Hepatic stellate cell (primary cell): ENCODE results near the gene PAGE1.
"Not testable (repeated sequence)": the region's sequence is repeated elsewhere in the genome, so short reads cannot be mapped to it uniquely, and the experiment has no call there.

ENCODE experiments used
- DNase-seq: peaks from one replicate; pipeline ENCODE4 v3.0.0; 2011; ENCODE audit warnings: low spot score

PAGE1 gene, protein sequence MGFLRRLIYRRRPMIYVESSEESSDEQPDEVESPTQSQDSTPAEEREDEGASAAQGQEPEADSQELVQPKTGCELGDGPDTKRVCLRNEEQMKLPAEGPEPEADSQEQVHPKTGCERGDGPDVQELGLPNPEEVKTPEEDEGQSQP

DNA sequence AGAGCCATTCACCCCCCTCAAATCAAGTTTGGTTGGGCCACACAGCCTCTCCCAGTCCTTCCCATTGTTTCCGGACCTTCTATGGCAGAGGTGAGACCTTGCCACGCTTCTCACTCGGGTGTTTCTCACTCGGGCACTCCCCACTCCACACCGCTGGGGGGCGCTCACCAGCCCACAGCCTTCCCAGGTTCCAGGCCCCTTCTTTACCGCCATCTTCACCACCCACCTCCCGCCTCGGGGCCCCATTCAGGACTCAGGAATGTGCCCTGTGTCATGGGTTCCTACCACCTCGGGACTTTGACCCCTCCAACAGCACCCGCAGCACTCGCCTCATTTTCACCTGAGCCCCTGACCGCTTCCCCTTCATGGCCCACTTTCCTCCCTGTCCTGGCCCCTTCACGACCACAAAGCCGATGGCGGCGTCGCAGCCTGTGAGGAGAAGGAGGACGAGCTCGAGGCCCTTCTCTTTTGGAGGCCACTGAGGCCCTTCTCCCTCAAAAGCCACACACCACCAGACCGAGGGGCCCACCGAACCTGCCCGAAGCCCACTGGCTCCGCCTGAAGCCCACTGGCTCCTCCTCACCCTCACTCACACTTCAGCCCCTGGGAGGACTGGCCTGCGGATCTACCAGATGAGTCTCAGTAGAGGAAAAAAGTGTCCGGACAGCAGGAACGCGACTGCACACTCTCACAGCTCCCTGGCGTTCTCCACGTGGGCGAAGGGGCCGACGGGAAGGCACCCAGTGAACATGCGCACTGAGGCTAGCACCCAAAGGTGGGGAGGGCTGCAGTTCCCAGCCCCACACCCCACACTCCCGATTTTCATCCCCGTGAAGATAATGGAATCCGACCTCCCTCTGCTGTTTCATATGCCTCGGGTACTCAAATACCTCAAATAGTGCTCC is at the start of gene PAGE1:
Gene PAGE1, minus strand, starts transcription at position 709 of the 905 bp plus-strand sequence. CDS start 1,214 bp downstream, outside the sequence.
- no peak for DNase-seq

DNA sequence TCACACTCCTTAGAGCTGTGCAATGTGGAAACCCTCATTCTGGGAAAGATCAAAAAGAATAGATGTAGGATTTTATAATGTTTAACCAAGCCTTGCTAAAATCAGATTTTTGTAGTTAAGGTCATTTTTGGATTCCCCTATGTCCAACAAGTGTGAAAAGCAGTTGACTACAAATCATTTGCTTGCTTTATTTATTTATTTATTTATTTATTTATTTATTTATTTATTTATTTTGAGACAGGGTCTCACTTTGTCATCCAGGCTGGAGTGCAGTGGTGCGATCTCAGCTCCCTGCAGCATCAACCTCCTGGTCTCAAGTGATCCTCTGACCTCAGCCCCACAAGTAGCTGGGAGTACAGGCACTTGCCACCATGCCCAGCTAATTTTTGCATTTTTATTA is 45.7 kb upstream of the PAGE1 start:
- not testable (repeated sequence) for DNase-seq

DNA sequence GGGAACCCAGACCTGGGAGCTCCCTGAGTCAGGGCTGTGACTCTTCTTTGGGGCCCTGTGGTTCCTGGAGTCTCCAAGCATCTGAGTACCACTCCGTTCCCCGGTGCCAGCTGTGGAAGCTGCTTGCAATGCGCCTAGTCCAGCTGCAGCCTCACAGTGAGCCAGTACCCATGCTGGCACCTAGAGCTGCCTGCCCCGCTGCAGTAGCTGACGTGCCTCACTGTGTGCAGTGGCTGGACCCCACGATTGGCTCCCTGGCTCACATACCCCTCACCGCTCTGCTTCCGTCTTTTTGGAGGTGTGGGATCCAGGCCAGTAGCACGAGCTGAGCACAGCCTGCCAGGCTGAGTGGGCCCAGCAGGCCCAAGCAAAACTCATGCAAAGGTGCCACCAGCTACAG is 32.1 kb upstream of the PAGE1 start:
- DNase-seq: no peak

DNA sequence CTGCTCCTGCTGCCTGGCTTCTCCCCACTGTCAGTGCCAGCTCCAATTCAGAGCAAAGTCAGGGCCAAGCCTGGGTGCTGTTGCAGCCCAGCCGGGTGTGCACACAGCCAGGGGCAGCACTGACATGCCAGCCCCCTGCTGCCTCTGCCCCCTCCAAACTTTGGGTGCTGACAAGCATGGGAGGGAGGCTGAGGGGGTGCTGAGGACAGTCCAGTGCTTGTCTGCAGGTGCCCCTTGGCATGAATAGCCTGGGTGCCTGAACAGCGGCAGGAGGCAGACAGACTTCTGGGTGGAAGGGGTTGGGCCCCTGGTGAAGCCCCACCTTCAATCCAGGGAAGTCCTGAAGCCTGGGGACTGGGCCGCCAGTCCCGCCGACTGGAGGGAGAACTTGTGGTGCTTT is 31.2 kb upstream of the PAGE1 start:
- DNase-seq: no peak

DNA sequence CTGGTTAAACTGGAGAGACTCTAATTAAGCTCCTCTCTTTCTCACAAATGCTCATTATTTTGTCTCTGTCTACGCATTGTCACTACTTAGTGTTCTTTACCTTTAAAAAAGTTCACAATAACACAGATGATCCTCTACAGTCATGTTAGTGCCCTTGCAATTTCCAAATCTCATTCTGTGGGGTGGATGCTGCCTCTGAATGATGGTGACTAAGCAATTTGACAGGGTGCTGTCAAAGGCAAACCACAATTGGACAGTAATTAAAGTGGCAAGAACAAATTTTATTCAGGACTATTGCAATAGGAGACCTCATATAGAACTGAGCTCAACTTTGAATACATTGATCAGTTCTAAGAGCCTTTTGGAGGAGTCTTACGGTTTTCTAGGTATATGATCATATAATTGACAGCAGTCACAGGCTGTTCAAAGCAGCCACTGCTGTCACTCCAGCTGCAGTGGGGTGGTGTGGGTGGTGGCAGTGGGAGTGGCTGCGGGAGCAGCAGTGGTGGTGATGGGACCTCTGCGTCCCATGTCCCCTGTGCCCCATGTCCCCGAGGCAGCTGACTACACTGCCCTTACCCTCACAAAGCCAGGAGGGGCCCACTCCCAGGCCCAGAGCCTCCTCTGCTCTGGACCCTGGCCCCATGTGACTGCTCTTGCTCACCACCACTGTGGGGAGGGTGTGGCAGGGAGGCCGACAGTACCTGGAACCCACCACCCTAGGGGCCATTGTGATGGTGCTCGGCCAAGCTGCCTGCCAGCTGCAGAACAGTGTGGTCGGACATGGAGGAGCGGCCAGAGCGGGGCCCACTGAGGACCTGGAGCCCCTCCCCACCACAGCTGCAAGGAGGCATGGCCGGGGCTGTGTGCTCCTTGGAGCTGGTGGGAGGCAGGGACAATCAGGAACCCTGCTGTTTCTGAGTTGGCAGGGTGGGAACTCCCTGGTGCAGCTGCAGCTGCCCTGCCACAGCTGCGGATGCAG is 30.4 kb upstream of the PAGE1 start:
- no peak for DNase-seq

DNA sequence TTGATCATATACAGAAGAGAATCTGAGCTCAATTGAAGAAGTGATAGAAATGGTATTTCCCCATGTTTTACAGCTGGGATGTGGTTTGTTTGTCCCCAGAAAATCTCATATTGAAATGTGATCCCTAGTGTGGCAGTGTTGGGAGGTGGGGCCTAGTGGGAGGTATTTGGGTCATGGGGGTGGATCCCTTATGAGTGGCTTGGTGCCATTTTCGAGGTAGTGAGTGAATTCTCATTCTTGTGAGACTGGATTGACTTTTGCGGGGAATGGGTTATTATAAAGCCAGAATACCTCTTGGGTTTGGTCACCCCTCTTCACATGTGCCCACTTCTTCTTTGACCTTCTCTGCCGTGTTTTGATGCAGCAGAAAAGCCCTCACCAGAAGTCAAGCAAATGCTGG is 29.6 kb upstream of the PAGE1 start:
- DNase-seq: no peak

DNA sequence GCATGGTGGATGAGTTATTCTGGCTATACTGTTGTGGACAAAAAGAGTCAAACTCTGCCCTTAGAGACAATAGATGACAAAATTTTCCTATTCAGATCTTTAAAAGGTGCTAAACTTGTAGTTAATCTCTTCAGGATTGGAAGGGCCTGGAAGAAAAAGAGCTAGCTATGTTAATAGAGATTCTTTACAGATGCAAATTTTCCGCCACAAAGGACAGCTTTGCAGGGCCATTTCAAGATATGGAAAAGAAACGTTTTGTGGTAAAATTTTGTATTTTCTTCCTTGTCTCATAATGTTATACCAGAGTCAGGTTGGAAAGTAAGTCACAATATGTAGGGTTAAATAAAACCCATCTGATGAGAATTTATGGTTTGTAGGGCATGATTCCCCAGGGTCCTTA is 24.3 kb upstream of the PAGE1 start:
- not testable (repeated sequence) for DNase-seq

DNA sequence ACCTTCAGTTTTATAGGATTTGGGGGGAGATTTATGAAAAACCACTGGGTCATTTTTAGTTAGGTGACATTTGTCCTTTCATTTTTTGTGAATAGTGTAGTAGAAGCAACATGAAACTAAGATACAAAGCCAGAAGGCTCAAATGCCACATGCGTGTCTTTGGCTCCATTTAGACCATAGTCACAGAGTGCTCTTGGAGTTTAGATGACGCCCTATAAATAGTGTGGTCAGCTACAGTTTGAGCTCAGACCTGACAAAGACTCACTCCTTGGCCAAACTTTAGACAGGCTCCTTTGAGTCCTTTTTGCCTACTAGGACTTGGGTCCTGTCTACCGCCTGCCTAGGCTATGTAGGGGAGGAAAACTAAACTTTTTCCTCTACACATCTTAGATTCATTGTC is 16.8 kb upstream of the PAGE1 start:
- DNase-seq: no peak

DNA sequence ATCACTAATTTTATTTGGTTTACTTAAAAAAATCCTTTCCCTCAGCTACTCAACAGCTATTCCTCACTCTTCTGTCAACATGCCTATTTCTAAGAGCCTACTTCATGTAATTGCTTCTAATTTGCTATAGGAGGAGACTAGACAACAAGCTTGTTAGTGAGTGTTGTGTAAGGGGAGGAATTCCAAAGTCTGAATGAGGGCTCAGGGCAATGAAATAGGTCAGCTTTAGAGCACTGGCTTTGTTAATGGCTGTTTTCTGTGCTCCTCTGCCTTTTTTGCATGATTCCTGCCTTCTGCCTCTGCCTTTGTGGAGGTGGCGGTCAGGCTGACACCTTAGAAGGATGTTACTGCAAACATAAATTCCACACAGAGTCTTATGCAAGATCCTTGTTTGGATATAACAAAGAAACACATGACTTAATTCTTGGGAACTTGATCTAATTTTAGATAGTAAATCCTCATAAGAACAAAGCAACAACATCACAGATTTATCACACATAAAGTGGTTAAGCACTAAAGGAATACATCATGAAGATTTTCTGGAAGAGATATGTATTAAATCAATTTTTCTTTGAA is 15.0 kb upstream of the PAGE1 start:
- no peak for DNase-seq

DNA sequence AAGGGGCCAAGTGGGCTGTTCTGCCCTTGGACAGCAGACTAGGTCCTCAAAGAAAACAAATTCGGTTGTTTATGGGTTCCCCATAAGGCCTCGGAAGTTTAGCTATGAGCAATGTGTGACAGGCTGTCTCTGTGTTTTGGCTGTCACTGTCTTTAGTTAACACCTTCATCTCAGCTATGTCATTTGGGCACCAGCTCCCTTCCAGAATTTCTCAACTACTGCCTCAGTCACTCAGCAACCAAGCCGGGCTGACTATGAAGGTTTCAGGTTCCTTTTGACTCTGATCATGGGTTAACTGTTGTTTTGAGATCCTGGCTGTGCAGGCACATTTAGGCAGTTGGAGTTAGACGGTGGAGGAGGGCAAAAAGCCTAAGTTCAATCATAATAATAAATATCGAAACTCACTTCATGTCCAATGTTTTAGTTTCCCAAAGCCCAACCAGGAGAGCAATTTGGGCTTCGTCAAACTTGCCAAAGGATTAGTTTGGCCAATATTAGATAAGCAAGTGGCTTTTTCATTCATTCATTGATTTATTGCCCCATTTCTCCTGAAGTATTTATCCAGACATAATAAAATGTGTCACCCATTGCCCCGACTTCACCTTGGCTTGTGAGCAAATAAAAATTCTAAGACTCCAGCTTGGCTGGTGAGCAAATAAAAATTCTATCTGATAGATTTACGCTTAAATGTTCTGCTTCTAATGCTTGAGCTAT is 9.1 kb upstream of the PAGE1 start:
- no peak for DNase-seq

DNA sequence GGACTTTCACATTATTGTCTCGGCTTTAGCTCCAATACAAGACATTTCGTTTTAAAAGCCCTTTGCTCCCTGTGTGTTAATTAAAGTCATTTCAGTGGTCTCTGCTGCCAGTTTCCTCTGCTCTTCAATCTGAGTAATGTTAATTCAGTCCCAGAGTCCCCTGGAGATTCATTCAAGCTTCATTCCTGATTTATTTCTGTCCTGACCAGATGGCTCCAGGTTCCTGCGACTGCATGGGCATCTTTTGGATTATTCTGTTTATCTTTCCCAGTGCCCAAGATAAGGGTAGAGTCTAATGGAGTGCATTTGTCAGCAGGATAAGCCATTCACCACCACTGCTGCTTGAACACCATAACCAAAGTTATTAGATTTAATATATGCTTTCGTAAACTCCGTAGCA is 6.1 kb upstream of the PAGE1 start:
- no peak for DNase-seq

DNA sequence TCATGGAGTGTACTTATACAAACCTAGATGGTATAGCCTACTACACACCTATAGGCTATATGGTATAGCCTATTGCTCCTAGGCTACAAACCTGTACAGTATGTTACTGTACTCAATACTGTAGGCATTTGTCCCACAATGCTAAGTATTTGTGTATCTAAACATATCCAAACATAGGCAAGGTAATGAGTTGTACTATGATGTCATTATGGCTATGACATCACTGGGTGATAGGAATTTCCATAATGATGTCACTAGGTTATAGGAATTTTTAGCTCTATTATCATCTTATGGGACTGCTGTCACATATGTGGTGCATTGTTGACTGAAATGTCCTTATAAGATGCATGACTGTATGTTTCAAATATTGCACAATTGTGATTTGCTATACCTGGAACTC is 5.5 kb upstream of the PAGE1 start:
- DNase-seq: no peak

DNA sequence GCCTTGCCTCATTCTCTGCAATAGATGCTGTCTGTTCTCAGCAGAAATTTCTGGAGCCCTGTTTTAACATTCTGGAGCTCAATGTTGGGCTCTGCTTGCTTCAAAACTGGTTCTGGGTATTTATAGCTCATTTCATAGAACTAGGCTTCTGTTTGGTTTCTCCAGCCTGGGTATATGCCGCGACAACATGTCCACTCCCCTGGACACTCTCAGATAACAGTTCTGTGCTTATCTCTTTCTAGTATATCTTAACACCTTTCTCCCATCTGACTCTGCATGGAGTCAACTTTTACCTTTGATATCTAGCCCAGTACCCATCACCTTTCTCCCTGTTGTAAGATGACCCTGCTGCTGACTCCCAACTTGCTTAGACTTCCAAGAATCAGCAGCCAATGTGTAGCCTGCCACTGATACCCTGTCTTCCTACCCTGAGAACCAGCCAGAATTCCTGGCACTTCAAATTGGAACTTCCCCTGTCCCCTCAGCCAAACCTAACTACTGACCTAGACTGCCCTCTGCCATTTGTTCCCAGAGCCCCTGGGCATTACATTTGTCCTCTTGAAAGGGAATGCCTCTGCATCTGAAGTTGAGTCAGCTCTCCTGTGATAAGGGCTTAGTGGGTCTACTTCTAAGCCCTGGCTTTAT is 20.6 kb downstream of the PAGE1 start:
- DNase-seq: no peak

DNA sequence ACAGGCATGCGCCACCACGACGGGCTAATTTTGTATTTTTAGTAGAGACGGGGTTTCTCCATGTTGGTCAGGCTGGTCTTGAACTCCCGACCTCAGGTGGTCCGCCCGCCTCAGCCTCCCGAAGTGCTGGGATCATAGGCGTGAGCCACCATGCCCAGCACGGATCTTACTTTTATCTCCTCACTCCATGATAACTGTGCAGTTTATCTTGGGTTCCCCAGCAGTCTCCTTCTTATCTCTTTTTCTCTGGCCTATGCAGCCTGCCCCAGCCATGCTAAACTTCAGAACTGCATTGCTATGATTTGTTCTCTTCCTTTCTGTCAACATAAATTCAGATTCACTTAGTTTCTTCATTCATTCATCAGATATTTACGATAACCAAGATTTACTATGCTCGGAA is 22.4 kb downstream of the PAGE1 start:
- no peak for DNase-seq

DNA sequence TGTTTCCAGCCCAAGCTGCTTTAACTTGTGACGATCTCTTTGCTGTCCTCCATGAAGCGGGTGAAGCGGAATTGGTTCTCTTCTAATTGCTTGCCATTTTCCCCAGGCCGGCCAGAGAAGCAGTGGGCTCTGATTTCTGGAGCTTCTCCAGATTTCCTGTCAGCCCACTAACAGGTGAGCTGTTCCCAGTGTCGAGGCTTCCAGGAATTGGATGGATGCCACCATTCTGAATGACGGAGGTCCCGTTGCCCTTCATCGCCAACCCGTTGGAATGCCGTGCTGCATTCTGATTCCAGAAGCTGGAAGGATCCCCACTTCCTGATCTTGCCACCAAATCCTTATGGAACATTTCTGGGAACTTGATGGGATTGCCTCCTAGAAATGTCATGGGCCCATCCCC is 31.0 kb downstream of the PAGE1 start:
- no peak for DNase-seq

DNA sequence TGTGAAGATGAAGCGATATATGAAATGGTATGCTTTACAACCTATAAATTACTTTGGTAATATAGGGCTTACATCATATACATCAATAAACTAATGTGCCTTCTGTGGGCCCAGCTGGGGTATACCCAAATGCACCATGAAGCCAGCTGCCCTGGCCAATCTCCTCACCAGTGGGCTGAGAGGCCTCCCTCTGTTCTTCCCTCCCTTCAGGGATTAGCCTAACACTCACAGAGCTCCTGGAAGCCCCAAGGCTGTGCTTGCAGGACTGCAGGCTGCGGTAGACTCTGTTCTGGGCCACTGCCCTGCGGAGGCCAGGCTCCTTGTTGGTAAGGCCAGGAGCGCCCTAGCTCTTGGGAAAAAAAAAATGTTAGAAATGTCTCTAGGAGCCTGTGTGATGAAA is 33.9 kb downstream of the PAGE1 start:
- DNase-seq: no peak

DNA sequence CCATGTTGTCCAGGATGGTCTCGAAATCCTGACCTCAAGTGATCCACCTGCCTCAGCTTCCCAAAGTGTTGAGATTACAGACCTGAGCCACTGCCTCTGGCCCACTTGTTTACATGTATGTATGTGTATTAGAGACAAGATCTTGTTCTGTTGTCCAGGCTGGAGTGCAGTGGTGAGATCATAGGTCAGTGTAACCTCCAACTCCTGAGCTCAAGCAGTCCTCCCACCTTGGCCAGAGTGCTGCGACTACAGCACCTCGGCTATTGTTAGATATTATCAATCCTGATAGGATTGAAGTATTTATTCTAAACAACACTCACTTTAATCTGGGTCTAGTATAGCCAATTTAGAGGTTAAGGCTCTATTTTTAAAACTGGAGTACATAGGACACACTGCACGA is 36.0 kb downstream of the PAGE1 start:
- no peak for DNase-seq

DNA sequence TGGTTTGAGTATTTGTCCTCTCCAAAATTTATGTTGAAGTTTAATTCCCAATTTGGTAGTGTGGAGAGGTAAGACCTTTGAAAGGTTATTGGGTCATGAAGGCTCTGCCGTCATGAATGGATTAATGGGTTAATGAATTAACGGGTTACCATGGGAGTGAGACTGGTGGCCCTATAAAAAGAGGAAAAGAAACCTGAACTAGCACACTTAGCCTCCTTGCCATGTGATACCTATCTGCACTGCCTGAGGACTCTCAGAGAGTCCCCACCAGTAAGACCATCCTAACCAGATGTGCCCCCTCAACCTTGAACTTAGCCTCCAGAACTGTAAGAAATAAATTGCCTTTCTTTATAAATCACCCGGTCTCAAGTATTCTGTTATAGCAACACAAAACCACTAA is 39.3 kb downstream of the PAGE1 start:
- DNase-seq: no peak

DNA sequence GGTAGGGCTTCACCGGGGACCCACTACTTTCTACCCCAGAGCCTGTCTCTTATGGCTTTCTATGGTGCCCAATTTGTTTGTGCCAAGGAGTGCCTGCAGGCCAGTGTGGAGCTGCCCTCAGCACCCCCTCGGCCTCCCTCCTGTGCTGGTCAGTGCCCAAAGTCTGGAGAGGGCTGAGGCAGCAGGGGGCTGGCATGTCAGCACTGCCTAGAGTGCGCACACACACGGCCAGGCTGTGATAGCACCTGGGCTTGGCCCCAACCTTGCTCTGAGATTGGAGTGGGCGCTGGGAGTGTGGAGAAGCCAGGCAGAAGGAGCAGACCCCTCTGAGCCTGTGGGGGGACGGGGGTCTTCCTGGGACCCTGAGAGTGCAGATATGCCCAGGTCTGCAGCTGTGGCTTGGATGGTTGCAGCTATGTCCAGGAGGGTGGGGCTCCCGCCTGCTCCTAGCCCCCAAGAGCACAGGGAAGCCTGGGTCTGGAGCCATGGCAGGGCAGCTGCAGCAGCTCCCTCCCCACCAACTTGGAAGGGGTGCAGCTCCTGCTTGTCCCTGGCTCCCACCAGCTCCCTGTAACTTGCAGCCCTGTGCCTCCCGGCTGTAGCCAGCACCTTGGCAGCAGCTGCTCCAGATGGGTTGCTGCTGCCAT is 50.7 kb downstream of the PAGE1 start:
- no peak for DNase-seq
